DMS53 treated with DMSO at 0.1 percent for 48 hours (cell line): ENCODE results near the gene MYEOV.

Source experiments
- DNase-seq: peaks from one replicate; lab custom pipeline; 2025; ENCODE audit not compliant: unreplicated experiment; lab: John Stamatoyannopoulos, UW

The MYEOV gene

GRCh38 chr11:69301081-69301454 lies 7.1 kb downstream of the MYEOV start:
- DNase-seq = no peak

- DNase-seq = no peak
These were observed 7.8 kb downstream of the MYEOV start for GRCh38 chr11:69301455-69302401.

GRCh38 chr11:69302447-69303020 lies 8.6 kb downstream of the MYEOV start:
- no peak for DNase-seq

GRCh38 chr11:69303427-69303826 lies 9.5 kb downstream of the MYEOV start:
- DNase-seq = no peak

GRCh38 chr11:69304258-69304657 lies 10.3 kb downstream of the MYEOV start:
- no peak for DNase-seq

GRCh38 chr11:69304686-69305085 lies 10.7 kb downstream of the MYEOV start:
- DNase-seq = no peak

GRCh38 chr11:69305885-69306540 lies 12.1 kb downstream of the MYEOV start:
- DNase-seq = no peak

- no peak for DNase-seq
These were observed 12.9 kb downstream of the MYEOV start for GRCh38 chr11:69306821-69307220.

GRCh38 chr11:69307421-69307820 lies 13.5 kb downstream of the MYEOV start:
- DNase-seq = no peak

GRCh38 chr11:69307871-69308431 lies 14.0 kb downstream of the MYEOV start:
- DNase-seq = no peak

- DNase-seq = no peak
These were observed 14.5 kb downstream of the MYEOV start for GRCh38 chr11:69308491-69308911.

GRCh38 chr11:69308936-69309615 lies 15.1 kb downstream of the MYEOV start:
- no peak for DNase-seq

- DNase-seq = no peak
These were observed 15.8 kb downstream of the MYEOV start for GRCh38 chr11:69309631-69310280.

- DNase-seq = no peak
These were observed 16.4 kb downstream of the MYEOV start for GRCh38 chr11:69310351-69310750.

GRCh38 chr11:69310934-69311766 lies 17.2 kb downstream of the MYEOV start:
- DNase-seq = no peak

- no peak for DNase-seq
These were observed 17.9 kb downstream of the MYEOV start for GRCh38 chr11:69311767-69312385.

- no peak for DNase-seq
These were observed 18.8 kb downstream of the MYEOV start for GRCh38 chr11:69312453-69313404.

GRCh38 chr11:69313992-69314391 lies 20.0 kb downstream of the MYEOV start:
- no peak for DNase-seq
